HG02623 (cell line): ENCODE measurements around the gene EIF2S2.

Experiments used
- ATAC-seq: cut with Tn5 transposase; IDR thresholded peaks from one replicate; pipeline ENCODE4 v1.9.1; 2021; ENCODE audit warnings: moderate library complexity; ENCODE audit not compliant: unreplicated experiment

EIF2S2 gene

DNA sequence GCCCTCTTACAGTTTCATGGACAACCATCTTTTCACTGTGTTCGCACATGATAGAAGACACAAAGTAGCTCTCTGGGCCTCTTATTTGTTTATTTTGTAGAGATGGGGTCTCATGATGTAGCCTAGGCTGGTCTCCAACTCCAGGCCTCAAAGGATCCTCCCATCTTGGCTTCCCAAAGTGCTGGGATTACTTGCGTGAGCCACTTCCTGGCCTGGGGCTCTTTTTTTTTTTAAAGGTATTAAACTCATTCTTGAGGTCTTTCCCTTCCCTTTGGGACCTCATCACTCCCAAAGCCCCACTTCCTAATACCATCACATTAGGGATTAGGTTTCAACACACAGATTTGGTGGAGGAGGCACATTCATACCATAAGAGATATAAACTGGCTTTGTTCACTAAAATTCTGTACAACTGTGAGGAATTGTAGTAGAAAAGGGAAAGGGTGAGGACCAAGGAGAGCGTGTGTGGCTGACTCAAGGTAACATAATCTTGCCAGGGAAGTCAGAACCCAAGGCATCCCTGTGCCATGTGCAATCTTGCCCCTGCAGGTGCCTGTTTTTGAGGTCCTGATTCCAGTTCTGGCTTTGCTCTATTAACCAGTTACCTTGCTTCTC lies 45.5 kb downstream of the EIF2S2 start:
- no peak for ATAC-seq

DNA sequence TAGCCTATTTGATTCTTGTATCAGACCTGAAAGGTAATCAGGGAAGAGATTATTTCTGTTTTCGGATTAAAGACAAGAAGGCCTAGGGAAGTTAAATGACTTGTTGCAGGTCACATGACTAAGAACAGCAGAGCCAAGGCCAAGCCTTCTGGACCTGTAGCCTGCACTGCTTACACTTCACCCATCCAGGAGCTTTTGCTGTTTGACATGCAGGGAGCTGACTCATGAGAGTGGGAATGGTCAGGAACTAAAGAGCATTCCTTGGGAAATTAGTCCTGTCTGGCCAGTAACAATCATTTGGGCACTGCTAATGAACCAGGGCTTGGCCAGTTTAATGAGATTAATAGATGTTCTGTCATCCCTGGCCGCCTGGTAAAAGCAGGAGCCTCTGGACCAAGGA lies 46.8 kb downstream of the EIF2S2 start:
- no peak for ATAC-seq

DNA sequence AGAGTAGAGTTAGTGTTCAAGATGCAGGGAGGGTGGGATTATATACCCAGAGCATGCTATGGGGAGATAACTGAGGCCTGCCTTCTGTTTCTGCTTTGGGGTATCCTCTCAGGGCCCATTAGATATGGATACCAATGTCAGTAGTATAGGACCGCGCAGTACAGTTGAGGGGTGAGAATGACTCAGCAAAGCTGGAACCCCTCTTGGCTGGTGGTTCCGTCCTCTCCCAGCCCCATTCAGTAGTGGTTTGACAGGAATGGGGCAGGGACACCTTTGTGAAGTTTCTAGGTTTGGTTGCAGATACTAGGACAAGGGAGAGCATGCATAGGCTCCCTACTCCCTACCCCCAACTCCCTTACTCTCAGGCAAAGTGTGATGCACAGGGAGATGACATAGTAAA lies 47.8 kb downstream of the EIF2S2 start:
- no peak for ATAC-seq

DNA sequence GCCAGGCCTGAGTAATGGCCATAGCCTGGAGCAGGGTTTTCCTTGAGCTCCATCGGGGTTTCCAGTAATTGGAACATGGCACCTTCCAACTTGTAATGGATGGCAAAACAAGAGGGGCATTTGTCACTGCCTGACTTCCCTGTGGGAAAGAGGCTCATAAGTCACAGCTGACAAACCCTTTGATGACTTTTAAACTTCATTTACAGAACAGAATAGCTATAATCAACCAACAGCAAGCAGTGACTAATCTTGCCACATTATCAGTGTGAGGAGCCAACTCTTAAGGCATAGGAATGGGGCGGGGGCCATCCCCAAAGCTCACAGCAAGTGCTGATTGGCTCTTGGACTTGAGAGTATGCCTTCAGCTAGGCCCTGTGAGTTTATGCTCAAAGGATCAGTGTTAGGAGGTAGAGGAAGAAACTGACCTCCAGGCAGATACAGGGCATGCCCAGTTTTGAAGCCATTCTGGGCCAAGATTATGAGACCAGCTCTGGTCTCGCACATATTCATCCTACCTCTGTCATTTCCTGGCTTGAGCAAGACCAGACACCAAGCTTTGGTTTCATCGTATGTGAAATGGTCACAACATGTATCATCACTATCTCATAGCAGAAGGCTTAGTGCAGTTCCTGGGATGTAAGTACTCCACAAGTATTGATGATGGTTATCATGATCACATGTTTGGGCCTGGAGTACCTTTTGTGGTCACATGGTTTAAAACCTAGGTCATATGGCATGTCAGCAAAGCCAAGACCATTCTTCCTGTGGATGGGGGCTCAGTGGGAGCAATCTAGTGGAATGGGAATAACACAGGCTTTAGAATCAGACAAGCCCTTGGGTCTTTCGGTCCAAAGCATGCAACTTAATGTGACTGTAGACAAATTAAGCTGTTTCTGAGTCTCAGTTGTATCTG lies 49.2 kb downstream of the EIF2S2 start:
- ATAC-seq = no peak

DNA sequence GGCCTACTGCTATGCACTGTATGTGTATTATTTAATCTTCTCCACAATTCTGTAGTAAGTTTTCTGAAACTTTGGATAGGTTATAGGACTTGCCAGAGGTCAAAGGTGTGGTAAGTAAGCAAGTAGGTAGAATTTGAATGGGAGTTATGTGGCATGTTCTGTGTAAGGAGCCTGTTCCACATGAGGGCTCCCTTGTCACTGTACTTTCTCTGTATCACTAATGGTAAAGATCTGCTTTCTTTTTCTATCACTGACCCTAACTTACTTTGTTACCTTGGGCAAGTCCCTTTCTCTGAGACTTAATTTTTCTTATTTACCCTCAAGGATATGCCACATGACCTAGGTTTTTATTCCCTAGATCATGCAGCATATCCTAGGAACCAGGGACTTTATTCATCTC lies 50.3 kb downstream of the EIF2S2 start:
- ATAC-seq = no peak

DNA sequence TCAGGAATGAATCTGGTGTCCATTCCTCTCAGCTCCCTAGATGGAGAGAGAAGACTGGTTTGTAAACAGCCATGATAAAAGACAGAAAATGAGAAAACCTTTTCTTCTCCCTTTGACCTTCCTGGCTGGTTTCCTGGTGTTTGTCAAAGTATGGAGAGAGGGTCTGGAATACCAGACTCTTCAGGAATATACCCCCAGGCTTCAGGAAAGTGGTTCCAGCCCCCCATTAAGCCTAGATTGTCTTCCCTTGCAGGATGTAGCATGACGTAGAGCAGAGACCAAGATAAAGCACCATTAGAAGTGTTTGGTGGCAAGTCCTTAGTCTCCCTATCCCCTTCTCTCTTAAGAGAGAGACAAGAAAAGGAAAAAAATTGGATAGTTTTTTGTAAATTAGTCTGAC lies 51.1 kb downstream of the EIF2S2 start:
- no peak for ATAC-seq

DNA sequence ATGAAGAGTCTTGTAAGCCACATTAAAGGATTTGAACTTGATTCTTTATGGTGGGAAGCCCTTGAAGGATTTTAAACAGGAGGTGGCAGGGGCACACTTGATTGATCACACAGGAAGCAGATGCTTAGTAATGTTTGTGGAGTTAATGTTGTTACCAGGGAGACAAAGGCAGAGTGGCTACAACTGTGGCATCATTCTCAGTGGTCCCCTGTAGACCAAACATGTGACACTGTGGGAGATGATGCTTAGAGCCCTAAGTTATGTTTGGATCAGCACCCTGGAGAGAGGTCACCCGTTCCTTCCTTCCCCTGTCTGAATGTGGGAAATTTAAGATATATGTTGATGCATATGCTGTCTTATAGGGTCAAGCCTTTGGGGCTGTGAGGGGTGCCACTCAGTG lies 53.2 kb downstream of the EIF2S2 start:
- ATAC-seq = no peak

DNA sequence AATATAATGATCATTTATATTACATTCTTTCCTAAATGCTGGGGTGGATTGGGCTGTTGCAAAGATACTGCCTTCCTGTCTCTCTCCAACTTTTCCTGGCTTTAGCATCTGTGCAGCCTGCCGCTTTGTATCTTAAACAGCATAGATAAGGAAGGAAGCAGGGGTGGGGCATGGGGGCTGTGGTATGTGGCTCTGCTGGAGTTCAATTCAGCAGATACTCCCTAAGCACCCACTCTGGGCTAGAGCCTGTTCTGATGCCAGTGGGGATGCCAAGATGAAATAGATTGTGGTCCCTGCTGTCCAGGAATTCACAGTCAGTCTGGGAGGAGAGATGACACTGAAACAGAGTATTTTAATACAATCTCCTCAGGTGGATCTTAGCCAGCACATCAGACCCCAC lies 56.8 kb downstream of the EIF2S2 start:
- ATAC-seq = no peak

DNA sequence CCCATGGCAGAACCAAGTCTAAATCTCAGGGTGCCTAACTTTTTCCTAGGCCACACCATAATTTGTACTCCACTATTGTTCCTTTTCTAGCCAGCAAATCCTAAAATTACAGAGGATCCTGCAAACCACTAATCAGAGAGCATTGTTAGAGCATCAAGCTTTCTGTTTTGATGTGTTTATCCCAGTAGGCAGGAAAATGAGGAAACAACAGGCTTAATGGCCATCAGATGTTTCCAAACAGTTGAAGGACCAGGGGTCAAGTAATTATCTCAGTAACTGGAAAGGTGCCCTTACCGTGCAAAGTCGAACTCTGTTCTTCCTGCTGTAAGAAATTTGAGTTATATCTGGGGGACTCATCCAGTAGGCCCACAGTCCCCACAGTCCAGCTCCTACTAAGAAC lies 59.6 kb downstream of the EIF2S2 start:
- no peak for ATAC-seq

DNA sequence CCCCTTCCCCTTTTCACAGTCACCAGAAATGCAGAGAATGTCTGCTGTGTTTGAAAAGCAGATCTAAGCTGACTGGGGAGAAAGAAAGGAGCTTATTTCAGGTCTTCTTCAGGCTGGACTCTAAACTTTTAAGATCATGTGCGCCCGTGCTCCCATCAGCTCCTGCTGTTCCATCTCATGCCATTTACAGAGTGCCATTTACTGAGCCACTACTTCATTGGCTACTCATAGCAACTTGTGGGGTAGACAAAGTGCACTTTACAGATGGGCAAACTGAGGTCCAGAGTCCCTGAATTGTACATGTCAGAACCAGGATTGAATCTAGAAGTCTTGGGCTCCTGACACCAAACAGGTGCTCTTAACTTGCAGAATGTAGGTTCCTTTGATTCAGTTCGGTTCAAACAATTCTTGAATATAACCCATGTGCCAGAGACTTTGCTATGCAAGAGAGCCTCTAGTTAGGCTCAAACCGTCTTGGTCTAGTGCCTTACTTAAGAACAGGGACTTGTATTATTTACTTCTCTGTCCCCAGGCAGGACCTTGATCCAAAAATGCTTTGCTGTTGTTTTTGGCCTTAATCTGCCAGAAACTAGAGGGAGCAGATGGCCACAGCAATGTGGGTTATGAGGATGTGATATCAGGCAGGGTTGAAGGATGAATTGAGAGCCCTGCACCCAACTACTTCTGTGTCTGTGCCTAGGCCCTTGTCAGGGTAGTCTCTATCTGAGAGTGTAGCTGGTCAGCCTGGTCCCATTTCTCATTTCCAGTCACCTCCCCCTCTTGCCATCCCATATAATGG lies 61.9 kb downstream of the EIF2S2 start:
- no peak for ATAC-seq

DNA sequence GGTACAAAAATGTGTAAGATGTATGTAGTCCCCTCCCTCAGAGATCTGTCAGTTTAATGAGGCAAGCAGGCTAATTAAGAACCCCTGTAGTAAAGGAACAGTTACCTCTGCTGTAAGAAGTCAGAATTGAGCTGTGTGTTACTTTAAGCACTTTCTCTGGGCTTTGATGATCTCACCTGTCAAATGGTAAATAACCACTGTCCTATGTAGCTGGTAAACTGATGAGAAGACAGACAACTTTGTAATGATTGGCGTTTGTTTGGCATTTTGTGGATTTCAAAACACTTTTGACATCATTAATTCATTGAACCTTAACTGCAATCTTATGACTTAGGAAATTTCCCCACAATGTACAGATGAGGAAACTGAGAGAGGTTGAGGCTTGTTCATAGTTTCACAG lies 62.7 kb downstream of the EIF2S2 start:
- no peak for ATAC-seq

DNA sequence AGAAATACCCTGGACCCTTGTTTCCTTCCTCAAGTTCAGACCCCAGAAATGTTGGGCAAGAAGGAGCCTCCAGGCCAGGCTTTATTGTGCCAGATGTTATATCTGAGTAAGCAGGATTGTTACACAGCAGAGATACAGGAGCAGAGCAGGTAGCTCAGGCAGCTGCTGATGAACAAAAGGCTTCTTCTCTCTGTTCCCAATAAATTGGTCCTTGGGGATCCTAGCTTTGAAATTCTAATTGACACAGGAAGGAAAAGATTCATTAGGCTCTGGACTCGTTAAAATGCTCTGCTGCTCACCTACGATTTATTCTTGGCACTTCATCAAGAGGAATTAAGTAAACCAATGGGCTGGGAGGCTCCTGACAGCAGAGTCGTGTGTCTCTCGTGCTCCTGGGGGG lies 64.1 kb downstream of the EIF2S2 start:
- no peak for ATAC-seq

DNA sequence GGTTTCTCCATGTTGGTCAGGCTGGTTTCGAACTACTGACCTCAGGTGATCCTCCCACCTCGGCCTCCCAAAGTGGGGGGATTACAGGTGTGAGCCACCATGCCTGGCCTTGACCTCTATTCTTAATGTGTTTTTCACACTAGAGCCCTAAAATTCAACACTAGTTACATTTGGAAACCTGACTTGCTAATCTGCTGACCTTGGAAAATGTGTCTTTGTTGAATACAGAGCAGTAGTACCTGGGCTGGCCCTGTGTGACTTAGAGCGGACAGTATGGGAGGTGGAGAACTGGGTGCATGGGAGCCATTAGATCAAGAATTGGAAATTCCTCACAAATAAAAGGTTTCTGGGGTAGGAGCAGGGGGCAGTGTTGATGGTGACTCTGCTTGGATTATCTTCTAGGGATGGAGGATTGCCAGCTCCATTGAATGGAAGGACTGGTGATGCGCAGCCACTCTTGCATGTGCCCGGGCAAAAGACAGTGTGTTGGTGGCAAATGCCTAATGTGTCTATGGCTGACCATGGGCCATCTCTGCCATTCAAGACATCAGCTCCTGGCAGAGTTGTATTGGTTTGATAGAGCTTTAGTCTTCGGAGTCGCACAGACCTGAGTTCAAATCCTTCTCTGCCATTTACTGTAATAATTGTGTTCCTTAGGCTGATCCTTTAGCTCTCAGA lies 64.9 kb downstream of the EIF2S2 start:
- no peak for ATAC-seq

DNA sequence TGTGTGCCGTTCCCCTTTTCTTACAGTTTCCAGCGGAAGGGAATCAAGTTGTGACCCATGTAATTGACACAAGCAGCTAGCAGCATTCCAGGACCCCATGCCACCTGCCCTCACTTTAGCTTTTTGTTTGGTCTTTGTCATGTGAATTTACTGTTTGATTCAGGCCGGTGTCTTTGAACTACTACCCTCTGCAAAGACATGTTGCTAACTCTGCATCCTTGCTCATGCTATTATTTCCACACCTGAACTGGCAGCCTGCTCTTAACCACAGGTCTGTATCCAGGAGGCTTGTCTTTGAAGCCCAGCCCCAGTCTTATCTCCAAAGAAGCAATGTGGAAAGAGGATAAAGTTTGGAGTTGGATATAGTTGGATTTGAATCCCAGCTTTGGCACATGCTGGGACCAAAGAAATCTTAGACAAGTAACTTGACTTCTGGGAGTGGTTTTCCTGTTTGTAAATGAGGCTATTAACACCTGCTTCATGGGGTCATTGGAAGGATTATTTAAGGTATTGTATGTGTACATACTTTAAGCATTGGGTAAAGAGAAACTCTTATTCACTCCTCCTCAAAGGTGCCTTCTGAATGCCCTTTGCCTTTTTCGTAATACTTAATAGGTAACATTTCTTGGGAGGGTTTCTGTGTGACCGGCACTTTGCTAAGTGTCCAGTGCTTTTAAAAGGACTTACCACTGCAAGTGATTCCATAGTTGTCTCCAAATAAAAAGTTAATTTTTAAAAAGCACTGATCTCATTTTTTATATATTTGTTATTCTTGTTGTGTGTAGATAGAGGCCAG lies 65.9 kb downstream of the EIF2S2 start:
- ATAC-seq = no peak

DNA sequence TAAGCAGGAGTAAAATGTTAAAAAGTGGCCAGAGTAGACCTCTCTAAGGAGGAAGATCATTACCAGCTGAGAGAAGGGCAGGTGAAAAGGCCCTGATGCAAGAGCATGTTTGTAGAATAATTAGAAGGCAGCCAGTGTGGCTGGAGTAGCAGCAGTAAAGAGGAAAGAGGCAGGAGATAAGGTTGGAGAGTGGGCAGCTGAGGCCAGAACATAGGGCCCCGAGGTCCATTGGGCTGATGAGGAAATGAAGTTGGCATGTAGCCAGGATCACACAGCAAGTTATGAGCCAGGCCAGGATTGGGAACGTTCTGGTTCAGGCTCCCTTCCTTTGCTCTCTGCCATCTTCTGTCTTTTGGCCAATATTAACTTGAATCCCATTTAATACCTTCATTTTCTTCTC lies 66.7 kb downstream of the EIF2S2 start:
- ATAC-seq = no peak

DNA sequence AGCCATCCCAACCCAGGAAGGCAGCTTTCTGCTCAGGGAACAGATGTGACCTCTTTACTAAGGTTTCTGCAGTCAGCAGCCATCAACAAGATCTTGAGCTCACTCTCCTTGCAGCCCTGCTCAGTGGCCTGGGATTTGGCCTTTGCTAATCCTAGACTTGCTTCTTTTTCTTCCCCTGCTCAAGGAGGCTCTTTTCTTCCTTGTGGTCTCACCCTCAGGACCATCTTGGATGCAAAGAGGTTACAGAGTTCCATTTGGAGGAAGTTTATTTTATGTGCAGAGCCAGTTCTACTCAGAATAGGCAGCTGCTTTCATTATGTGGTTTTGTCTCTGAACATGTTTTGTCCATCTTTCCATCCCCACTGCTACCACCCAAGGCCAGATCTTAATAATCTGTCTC lies 69.0 kb downstream of the EIF2S2 start:
- ATAC-seq = no peak

DNA sequence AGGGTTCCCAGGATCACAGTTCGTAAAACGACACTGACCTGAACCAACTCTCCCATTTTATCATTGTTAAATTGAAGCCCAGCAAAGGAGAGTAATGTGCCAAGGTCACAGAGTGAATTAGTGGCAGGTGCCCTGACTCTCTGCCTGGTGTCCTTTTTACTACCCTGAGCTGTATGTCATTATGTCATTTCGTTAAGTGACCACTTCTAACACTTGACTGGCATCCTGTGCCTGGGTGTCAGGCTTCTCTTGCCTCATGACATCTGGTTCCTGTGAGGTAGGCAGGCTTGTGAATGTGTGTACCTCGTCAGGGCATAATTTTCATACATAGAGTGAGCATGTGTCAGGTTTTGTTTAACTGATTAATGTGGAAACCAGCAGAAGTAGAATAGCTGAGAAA lies 69.8 kb downstream of the EIF2S2 start:
- no peak for ATAC-seq

DNA sequence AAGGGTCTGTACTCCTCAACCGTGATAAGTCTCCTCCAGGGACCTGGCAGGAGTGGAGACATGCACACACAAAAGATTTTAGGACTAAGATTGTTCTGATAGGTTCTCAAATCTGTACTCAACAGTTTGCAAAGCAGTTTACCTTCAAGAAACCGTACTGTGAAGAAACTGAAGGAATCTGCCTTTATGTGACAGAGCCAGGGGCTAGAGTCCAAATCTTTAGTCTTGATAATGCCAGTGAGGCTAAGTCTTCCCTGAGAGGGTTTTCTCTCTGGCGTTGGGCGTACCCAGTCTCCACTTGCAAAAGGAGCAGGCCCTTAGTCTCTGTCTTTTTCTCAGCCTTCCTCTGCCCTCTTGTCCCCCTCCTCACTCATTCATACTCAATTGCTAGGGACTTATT lies 70.8 kb downstream of the EIF2S2 start:
- ATAC-seq = no peak

DNA sequence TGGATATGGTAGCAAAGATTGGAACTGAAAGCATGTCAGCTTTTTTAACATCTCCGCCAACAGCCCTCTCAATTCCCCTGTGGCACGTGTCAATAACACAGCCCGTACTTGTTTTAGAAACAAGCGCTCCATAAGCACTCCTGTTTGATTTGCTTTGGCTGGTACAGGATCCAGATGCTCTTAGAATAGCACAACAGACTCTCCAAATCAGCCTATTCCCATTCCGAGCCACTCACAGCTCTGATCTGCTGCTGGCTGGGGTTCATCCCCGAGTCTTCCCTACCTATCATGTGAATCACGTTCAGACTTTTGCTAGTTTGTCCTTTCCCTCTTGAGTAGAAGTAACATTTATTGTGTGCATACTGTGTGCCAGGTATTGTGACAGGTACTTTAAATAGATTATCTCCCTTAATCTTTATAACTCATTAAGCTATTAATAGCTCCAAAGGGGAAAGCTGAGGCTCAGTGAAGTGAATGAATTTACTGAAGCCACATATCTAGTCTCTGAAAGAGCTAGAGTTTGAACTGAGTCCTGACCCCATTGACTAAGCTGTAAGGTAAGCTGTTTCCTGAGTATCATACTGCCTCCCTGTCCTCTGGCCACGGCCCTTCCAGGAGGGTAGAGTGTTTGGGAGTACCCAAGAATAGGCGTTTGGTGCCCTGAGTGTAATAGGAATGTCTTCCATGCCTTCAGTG lies 71.6 kb downstream of the EIF2S2 start:
- ATAC-seq = no peak
